COLO668 (cell line): Measurements from ENCODE around the gene DAGLA.

Source experiments
- DNase-seq: peaks from one replicate; lab custom pipeline; 2025; ENCODE audit not compliant: unreplicated experiment; lab: John Stamatoyannopoulos, UW

Gene DAGLA

GRCh38 chr11:61762798-61763197 lies 82.6 kb downstream of the DAGLA start:
- no peak for DNase-seq

GRCh38 chr11:61763930-61764605 lies 83.9 kb downstream of the DAGLA start:
- DNase-seq, result no peak

- no peak for DNase-seq
These were observed 84.5 kb downstream of the DAGLA start for GRCh38 chr11:61764606-61765260.

- no peak for DNase-seq
These were observed 85.5 kb downstream of the DAGLA start for GRCh38 chr11:61765550-61766253.

GRCh38 chr11:61766353-61766841 lies 86.2 kb downstream of the DAGLA start:
- DNase-seq, result peak; percentile 57

- no peak for DNase-seq
These were observed 88.3 kb downstream of the DAGLA start for GRCh38 chr11:61768376-61769076.

GRCh38 chr11:61769169-61769920 lies 89.2 kb downstream of the DAGLA start:
- DNase-seq, result no peak

GRCh38 chr11:61769946-61770683 lies 89.9 kb downstream of the DAGLA start:
- no peak for DNase-seq

GRCh38 chr11:61771195-61771894 lies 91.2 kb downstream of the DAGLA start:
- DNase-seq, result no peak

- no peak for DNase-seq
These were observed 91.8 kb downstream of the DAGLA start for GRCh38 chr11:61771985-61772455.

- DNase-seq, result no peak
These were observed 93.2 kb downstream of the DAGLA start for GRCh38 chr11:61773356-61773755.

- DNase-seq, result no peak
These were observed 93.6 kb downstream of the DAGLA start for GRCh38 chr11:61773809-61774208.

- no peak for DNase-seq
These were observed 94.2 kb downstream of the DAGLA start for GRCh38 chr11:61774411-61774810.

GRCh38 chr11:61775106-61775505 lies 94.9 kb downstream of the DAGLA start:
- DNase-seq, result no peak

- DNase-seq, result no peak
These were observed 95.7 kb downstream of the DAGLA start for GRCh38 chr11:61775606-61776554.

GRCh38 chr11:61776561-61777075 lies 96.4 kb downstream of the DAGLA start:
- DNase-seq, result peak; percentile 60

- DNase-seq, result no peak
These were observed 97.3 kb downstream of the DAGLA start for GRCh38 chr11:61777234-61778090.
